ENCODE data around the gene DRC1. TPM values are rescaled to one million over a fixed set of nuclear protein-coding genes. Genes with fewer than 3 reads are reported as not detected.

The DRC1 gene
- total RNA-seq, 1 experiment from 2014 or later: not detected

GRCh38 chr2:26448651-26449050 is 46.9 kb downstream of the DRC1 start:
- CTCF ChIA-PET: no interaction called here
- Histone ChIP-seq H2AFZ (ENCODE audit: low read depth, low read length, poor library complexity, severe bottlenecking) (no peak overlapping the region), H3K27ac (ENCODE audit: low read depth, low read length) (no peak overlapping the region), H3K4me1 (ENCODE audit: control insufficient read depth in 1 of 2, insufficient read depth in 2 of 2, low read length in 2 of 2) (no peaks in the 10 kb centered on the region), H4K20me1 (ENCODE audit: insufficient read depth) (no peaks in the 10 kb centered on the region), H3K9ac (ENCODE audit: low read length) (no peak overlapping the region), H3K9me2 (ENCODE audit: insufficient read depth) (no peaks in the 10 kb centered on the region), H3K4me2 (ENCODE audit: low read length) (no peak overlapping the region), H3K9me3 (ENCODE audit: control insufficient read depth in 1 of 2, insufficient read depth in 1 of 2, low read depth in 1 of 2, low read length in 2 of 2) (no peaks in the 10 kb centered on the region), H3K4me3 (replicated peaks in 1 of 2; ENCODE audit: low read depth in 1 of 2, low read length in 2 of 2) (no peak overlapping the region), H3K79me2 (ENCODE audit: insufficient read depth, low read length) (no peaks in the 10 kb centered on the region), H3K27me3 (ENCODE audit: insufficient read depth, low read length) (no peaks in the 10 kb centered on the region; the same call in 1 of the 2 replicates), H3K36me3 (ENCODE audit: control insufficient read depth in 1 of 2, insufficient read depth in 2 of 2, low read length in 2 of 2) (no peaks in the 10 kb centered on the region)
- POLR2A ChIA-PET: no interaction called here
- TF ChIP-seq ZBTB33 (IDR thresholded peaks at IDR 0.05; ENCODE audit: extremely low read depth, insufficient replicate concordance, low read length): no peak
- TF ChIP-seq FOSL1 (IDR thresholded peaks at IDR 0.05; ENCODE audit: low read depth): no peak
- TF ChIP-seq JUND (IDR thresholded peaks at IDR 0.05): no peak
- TF ChIP-seq SIN3A (IDR thresholded peaks at IDR 0.05; ENCODE audit: low read depth): no peak
- TF ChIP-seq EZH2phosphoT487 (IDR thresholded peaks at IDR 0.05; ENCODE audit: borderline replicate concordance): no peak
- DNase-seq (ENCODE audit: low read depth, low spot score): no peak
- no peak for ATAC-seq
- no TSS peak for BruUV-seq (replicated peaks)
- intact Hi-C loops (cut with micrococcal nuclease): no loop called here
- RAD21 ChIA-PET (ENCODE audit: low non-redundant PET in 1 of 2, low total read pairs in 2 of 2, uncharacterized antibody in 2 of 2, unreplicated experiment in 2 of 2): no interaction called here

- POLR2A ChIA-PET: no interaction called here
- Histone ChIP-seq H3K4me2 (ENCODE audit: low read length) (no peak overlapping the region), H3K9ac (ENCODE audit: low read length) (no peak overlapping the region), H3K4me3 (replicated peaks in 1 of 2; ENCODE audit: low read depth in 1 of 2, low read length in 2 of 2) (no peak overlapping the region), H4K20me1 (ENCODE audit: insufficient read depth) (no peaks in the 10 kb centered on the region), H2AFZ (ENCODE audit: low read depth, low read length, poor library complexity, severe bottlenecking) (no peak overlapping the region), H3K27ac (ENCODE audit: low read depth, low read length) (no peak overlapping the region), H3K9me3 (ENCODE audit: control insufficient read depth in 1 of 2, insufficient read depth in 1 of 2, low read depth in 1 of 2, low read length in 2 of 2) (no peaks in the 10 kb centered on the region), H3K9me2 (ENCODE audit: insufficient read depth) (no peaks in the 10 kb centered on the region), H3K36me3 (ENCODE audit: control insufficient read depth in 1 of 2, insufficient read depth in 2 of 2, low read length in 2 of 2) (no peaks in the 10 kb centered on the region), H3K79me2 (ENCODE audit: insufficient read depth, low read length) (no peaks in the 10 kb centered on the region), H3K4me1 (ENCODE audit: control insufficient read depth in 1 of 2, insufficient read depth in 2 of 2, low read length in 2 of 2) (no peaks in the 10 kb centered on the region), H3K27me3 (ENCODE audit: insufficient read depth, low read length) (no peaks in the 10 kb centered on the region; the same call in 1 of the 2 replicates)
- RAD21 ChIA-PET (ENCODE audit: low non-redundant PET in 1 of 2, low total read pairs in 2 of 2, uncharacterized antibody in 2 of 2, unreplicated experiment in 2 of 2): no interaction called here
- ATAC-seq (no peak), DNase-seq (ENCODE audit: low read depth, low spot score) (no peak)
- intact Hi-C loops (cut with micrococcal nuclease): no loop called here
- CTCF ChIA-PET: no interaction called here
- BruUV-seq (replicated peaks): no TSS peak
- no peak for TF ChIP-seq JUND (IDR thresholded peaks at IDR 0.05)
- TF ChIP-seq SIN3A (IDR thresholded peaks at IDR 0.05; ENCODE audit: low read depth): no peak
- no peak for TF ChIP-seq YY1 (IDR thresholded peaks at IDR 0.05; ENCODE audit: extremely low read depth, insufficient replicate concordance, low read depth, low read length)
- TF ChIP-seq CBX3 (IDR thresholded peaks at IDR 0.05; ENCODE audit: low read depth): no peak
- TF ChIP-seq ATF3 (IDR thresholded peaks at IDR 0.05): no peak
- no peak for TF ChIP-seq EZH2phosphoT487 (IDR thresholded peaks at IDR 0.05; ENCODE audit: borderline replicate concordance)
- TF ChIP-seq TCF7L2 (IDR thresholded peaks at IDR 0.05; ENCODE audit: borderline replicate concordance, extremely low read depth, insufficient read depth, insufficient read length): no peak
- no peak for TF ChIP-seq EZH2 (IDR thresholded peaks at IDR 0.05)
- no peak for TF ChIP-seq POLR2A (IDR thresholded peaks at IDR 0.05; ENCODE audit: borderline replicate concordance, extremely low read depth, insufficient read depth, insufficient read length)
- no peak for TF ChIP-seq SP1 (IDR thresholded peaks at IDR 0.05; ENCODE audit: low read depth)
- TF ChIP-seq REST (IDR thresholded peaks at IDR 0.05; ENCODE audit: low read depth): no peak
Observed at GRCh38 chr2:26449278-26450030, 47.7 kb downstream of the DRC1 start.
